ENCODE results near the gene UMPS.

UMPS gene

DNA sequence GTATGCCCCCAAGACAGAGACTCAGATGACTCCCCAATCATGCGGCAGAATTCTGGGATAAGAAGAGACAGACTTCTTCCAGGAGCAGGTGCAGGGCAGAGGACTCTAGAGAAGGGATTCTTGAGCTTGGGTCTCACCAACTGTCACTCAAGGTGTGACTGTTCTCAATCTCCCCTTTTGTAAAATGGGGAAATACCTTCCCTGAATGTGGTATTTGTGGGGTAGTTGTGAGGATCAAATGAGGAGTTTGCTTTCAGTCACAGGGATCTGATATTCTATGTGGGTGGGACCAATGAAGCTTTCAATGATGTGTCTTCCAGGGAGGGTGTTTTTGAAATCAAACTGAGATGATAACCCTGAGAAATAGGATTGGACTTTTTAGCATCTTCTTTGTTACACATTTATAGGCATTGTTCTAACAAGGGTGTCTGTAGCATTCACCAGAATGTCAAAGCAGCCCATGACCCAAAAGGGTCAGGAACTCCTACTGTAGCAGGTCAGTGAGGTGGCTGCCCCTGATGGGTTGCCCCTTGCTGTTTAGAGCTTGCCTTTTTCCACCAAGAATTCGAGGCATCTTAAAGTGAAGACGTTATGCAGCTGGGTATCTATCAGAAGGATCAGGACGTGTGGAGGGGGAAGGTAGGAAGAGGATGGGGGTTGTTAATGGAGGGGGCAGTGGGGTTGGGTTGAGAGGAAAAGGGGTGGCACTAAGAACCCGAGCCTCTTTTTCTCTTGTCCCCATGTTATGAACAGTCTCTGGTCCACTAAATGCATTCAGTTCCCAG, 28.8 kb downstream of the UMPS start:
- no peaks in the 10 kb centered on the region for H3K27me3 ChIP-seq
- H3K4me3 ChIP-seq = no peak overlapping the region
- intact Hi-C loops (cut with DNase I; ENCODE audit: low total_unique reads) = no loop called here
- peaks cover 0 to 21% (median 3%) of the 10 kb centered on the region in 4 donors for H3K4me1 ChIP-seq
- H3K36me3 ChIP-seq = peaks cover 12 to 18% (median 16%) of the 10 kb centered on the region in 3 donors
- DNase-seq = no peak
- no peak for TF ChIP-seq CTCF (IDR thresholded peaks at IDR 0.05)
- no peaks in the 10 kb centered on the region for H3K9me3 ChIP-seq
- H3K27ac ChIP-seq = no peak overlapping the region

DNA sequence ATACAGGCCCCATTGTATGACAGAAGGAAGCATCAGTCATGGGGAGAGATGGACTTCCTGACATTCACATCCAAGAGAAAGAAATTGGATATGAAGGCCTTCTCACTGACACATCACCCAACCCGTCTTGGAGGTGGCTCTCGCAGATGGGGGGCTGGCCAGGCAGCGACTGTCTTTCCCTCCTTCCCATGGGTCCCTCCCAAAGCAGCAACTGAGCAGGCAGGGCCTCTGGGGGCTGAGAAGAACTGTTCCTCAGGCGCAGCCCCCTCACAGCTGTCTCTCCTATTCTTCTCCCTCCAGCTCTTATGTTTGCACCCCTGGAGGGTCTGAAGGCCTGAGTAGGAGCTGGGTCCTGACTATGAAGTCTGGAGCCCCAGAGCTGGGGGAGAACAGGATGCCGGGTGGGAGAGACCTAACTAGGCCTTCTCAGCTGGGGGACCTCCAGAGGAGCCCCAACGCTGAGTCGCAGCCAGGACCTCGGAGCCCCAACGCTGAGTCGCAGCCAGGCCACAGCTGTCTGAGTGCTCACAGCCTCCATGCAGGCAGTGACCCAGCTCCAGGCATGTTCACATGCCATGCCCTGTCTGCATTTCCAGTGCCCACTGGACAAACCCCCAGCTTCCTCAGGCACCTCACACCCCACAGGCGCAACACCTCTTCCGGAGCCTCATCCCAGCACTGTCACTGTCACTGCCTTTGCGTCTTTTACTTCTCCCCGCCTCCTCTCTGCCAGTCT, 29.6 kb downstream of the UMPS start:
- peaks cover 0 to 21% (median 3%) of the 10 kb centered on the region in 4 donors for H3K4me1 ChIP-seq
- TF ChIP-seq CTCF (IDR thresholded peaks at IDR 0.05) = no peak
- intact Hi-C loops (cut with DNase I; ENCODE audit: low total_unique reads) = no loop called here
- peaks cover 18 to 26% (median 24%) of the 10 kb centered on the region in 3 donors for H3K36me3 ChIP-seq
- H3K9me3 ChIP-seq = no peaks in the 10 kb centered on the region
- H3K4me3 ChIP-seq = no peak overlapping the region
- H3K27me3 ChIP-seq = no peaks in the 10 kb centered on the region
- no peak for DNase-seq
- no peak overlapping the region for H3K27ac ChIP-seq

DNA sequence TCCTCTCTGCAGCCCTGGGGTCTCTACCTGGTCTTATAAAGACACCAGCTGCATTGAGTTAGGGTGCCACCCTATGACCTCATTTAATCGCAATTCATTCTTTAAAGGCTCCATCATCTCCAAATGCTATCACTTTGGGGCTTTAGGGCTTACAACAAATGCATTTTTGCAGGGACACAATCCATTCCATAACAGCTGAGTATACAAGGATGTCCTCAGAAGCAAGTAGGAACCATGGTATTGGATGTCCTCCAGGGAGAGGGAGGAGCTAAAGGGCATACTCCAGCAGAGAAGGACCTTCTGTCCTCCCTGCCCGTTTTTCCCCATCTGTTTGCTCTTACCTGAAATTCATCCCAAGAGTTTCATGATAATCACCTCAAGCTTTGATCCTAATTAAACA, 30.3 kb downstream of the UMPS start:
- Histone ChIP-seq H3K4me1 (peaks cover 0 to 21% (median 5%) of the 10 kb centered on the region in 4 donors), H3K27me3 (no peaks in the 10 kb centered on the region), H3K36me3 (peaks cover 25 to 33% (median 32%) of the 10 kb centered on the region in 3 donors), H3K27ac (peak overlapping the region in 1 of 2 donors; percentile 61), H3K4me3 (no peak overlapping the region), H3K9me3 (no peaks in the 10 kb centered on the region)
- intact Hi-C loops (cut with DNase I; ENCODE audit: low total_unique reads) = no loop called here
- DNase-seq = no peak
- no peak for TF ChIP-seq CTCF (IDR thresholded peaks at IDR 0.05)

GRCh38 chr3:124761250-124761796, 31.1 kb downstream of the UMPS start:
- Histone ChIP-seq H3K4me3 (no peak overlapping the region), H3K27ac (peak overlapping the region; percentile 50 to 61), H3K27me3 (no peaks in the 10 kb centered on the region), H3K36me3 (peaks cover 33 to 40% (median 39%) of the 10 kb centered on the region in 3 donors), H3K4me1 (peaks cover 0 to 21% (median 5%) of the 10 kb centered on the region in 4 donors), H3K9me3 (no peaks in the 10 kb centered on the region)
- peak; percentile 92 to 93 for DNase-seq
- intact Hi-C loops (cut with DNase I; ENCODE audit: low total_unique reads) = loop anchor here (1.0 kb wide), 1 partner anchor 140 kb away; no protein-coding TSS in a partner anchor
- TF ChIP-seq CTCF (IDR thresholded peaks at IDR 0.05) = peak; percentile 95 to 98

DNA sequence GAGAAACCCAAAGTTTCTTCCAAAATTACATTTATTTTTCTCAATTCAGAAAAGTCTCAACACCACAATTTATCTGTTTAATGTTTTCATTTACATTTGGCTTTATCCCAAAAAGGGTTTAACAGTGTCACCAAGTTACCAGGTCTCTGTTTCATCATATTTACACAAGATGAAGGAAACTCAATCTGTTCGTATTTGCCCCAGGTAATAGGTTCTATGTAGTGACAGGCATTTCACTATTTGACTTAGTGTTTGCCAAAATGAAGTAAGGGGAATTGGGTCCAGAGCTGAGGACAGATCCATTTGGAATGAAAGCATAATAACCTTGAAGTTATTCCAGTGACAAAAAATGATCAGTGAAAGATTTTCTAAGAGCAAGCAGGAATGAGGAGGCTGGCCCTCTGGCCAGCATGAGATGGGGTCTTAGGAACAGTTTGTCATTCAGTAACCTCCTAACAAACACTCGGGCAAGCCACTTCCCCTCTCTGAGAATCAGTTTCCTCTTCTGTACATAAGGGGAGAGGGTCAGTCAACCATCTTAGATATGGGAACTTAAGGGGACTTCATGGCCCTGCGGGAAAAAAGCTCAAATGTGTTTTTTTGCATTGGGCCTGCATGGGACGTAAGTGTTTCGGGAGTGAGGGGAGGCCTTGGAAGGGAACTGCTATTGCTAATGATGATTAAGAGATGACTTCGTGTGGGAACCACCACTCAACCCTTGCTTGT, 31.8 kb downstream of the UMPS start:
- H3K4me1 ChIP-seq = peaks cover 0 to 21% (median 5%) of the 10 kb centered on the region in 4 donors
- peak overlapping the region; percentile 50 to 61 for H3K27ac ChIP-seq
- H3K27me3 ChIP-seq = no peaks in the 10 kb centered on the region
- no peak for TF ChIP-seq CTCF (IDR thresholded peaks at IDR 0.05)
- H3K4me3 ChIP-seq = no peak overlapping the region
- H3K36me3 ChIP-seq = peaks cover 40 to 48% (median 46%) of the 10 kb centered on the region in 3 donors
- no peaks in the 10 kb centered on the region for H3K9me3 ChIP-seq
- intact Hi-C loops (cut with DNase I; ENCODE audit: low total_unique reads) = loop anchor here (1.0 kb wide), 1 partner anchor 139 kb away; no protein-coding TSS in a partner anchor
- no peak for DNase-seq
